ENCODE data around the gene RNF115.

Gene RNF115

DNA sequence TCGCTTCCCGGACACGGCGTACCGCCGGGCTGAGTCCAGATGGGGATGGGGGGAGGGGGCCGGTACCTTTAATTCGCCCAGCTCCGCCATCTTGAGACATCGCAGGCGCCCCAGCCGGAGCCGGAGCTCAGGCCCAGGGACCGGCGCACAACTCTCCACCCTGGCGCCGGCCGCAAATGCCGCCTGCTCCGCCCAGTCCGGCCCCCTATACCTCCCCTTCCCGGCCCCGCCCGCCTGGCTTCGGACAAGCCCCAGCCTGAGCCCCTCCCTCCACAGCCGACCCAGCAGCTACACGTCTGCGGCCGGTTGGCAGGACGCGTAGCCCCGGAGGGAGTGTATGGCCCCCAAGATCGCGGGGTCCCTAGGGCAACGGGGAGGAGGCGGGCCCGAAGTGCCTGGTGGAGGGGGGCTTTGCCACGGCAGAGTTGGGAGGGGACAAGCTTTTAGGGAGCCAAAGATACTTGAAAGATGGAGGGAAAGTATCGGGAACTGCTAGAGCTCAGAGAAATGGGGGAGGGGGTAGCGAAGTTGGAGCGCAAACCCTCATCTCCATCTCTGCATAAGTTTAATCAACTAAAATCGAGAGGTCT, 35.1 kb upstream of the RNF115 start, which contains the start of gene PIAS3:
TSS of gene PIAS3 (minus strand) at position 181 of the 590 bp plus-strand sequence. CDS start at position 90, 91 bp downstream.
- Mint-ChIP-seq H3K4me1 (peaks cover 14% of the 10 kb centered on the region), H3K27me3 (ENCODE audit: low read depth) (no peaks in the 10 kb centered on the region), H3K36me3 (ENCODE audit: low read depth) (peaks cover 27% of the 10 kb centered on the region), H3K9me3 (no peaks in the 10 kb centered on the region), H3K27ac (peak within 1 kb of the TSS; percentile 96 to 98 (median 97)), H3K4me3 (peak within 1 kb of the TSS; percentile 93 to 99 (median 98))
- TF ChIP-seq, protein P1, sequence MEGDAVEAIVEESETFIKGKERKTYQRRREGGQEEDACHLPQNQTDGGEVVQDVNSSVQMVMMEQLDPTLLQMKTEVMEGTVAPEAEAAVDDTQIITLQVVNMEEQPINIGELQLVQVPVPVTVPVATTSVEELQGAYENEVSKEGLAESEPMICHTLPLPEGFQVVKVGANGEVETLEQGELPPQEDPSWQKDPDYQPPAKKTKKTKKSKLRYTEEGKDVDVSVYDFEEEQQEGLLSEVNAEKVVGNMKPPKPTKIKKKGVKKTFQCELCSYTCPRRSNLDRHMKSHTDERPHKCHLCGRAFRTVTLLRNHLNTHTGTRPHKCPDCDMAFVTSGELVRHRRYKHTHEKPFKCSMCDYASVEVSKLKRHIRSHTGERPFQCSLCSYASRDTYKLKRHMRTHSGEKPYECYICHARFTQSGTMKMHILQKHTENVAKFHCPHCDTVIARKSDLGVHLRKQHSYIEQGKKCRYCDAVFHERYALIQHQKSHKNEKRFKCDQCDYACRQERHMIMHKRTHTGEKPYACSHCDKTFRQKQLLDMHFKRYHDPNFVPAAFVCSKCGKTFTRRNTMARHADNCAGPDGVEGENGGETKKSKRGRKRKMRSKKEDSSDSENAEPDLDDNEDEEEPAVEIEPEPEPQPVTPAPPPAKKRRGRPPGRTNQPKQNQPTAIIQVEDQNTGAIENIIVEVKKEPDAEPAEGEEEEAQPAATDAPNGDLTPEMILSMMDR (IDR thresholded peaks at IDR 0.05; ENCODE audit: unreplicated experiment in 3 of 3) = no peak

DNA sequence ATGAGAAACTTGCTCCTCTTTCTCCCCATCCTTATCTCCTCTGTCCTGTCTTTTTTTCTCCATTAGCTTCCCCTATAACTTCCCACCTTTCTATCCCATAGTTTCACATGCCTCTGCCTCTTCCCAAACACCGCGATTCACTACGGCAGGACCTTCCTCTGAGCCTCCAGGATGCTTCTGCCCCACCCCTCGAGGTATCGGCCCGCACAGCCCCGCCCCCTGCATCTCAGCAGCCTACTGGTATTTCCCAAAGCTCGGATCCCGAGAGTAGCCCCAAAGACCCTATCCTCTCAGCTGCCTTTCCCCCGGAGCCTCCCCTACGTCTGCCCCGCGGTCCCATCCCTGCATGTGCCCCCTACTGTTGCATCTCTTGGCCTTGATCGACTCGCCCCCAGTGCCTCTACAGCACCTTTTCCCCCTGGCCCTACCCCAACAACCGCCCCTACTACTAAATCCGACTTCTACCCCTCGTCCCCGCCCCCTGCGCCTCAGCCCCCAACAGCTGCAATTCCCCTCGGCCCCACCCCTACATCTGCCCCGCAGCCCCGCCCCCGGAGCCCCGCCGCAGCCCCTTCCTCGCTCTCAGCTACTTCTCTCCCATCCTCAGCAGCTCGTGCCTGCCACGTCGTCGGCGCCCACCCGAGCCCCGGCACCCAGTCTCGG, 34.5 kb upstream of the RNF115 start:
- Mint-ChIP-seq H3K4me3 (peak overlapping the region; percentile 93 to 99 (median 98)), H3K4me1 (peaks cover 11% of the 10 kb centered on the region), H3K27ac (peak overlapping the region; percentile 96 to 98 (median 97)), H3K9me3 (no peaks in the 10 kb centered on the region), H3K36me3 (ENCODE audit: low read depth) (peaks cover 34% of the 10 kb centered on the region), H3K27me3 (ENCODE audit: low read depth) (no peaks in the 10 kb centered on the region)
- TF ChIP-seq, protein P1 (IDR thresholded peaks at IDR 0.05; ENCODE audit: unreplicated experiment in 3 of 3) = no peak

DNA sequence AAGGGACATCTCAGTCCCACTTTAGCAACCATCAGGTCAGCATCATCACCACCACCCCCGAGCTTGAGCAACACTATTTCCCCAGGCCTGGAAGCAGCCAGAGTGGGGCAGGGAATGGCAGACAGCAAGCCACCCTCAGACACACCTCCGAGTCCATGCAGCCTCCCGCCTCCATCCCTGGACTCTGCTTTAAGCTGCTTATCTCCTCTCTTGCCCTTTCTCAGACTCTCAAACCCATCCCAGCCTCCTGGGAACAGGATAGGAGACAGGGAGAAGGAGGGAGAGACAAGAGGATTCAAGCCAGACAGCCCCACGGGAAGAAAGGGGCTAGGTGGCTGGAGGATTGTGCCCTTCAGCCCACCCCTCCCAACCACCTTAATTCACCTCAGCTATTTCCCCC, 33.3 kb upstream of the RNF115 start:
- Mint-ChIP-seq H3K4me3 (peak overlapping the region; percentile 59 to 99 (median 62)), H3K36me3 (ENCODE audit: low read depth) (peaks cover 42% of the 10 kb centered on the region), H3K27ac (no peak overlapping the region), H3K4me1 (peaks cover 6% of the 10 kb centered on the region), H3K27me3 (ENCODE audit: low read depth) (no peaks in the 10 kb centered on the region), H3K9me3 (no peaks in the 10 kb centered on the region)
- TF ChIP-seq, protein P1 (IDR thresholded peaks at IDR 0.05; ENCODE audit: unreplicated experiment in 3 of 3) = no peak

DNA sequence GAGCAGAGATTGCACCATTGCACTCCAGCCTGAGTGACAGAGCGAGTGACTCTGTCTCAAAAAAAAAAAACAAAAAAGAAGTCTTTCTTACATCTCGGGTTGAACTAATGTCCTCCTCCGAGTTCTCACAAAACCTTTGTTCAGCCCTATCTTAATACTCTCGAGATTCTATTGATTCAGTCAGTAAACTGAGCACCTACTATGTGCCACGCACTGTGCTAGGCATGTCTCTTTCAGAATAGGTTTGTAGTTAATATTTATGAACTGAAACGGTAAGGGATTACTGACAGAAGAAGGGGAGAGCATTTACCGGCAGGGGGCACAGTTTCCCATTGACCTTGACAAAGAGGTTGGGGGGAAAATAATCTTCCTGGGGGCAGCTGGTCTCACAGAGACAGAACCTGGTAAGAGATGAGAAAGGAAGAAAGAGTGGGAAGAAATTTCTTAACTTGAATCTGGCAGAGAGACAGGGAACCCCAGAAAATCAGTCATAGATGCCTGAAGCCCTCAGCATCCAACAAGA, 31.6 kb upstream of the RNF115 start:
- Mint-ChIP-seq H3K27me3 (ENCODE audit: low read depth) (no peaks in the 10 kb centered on the region), H3K4me1 (peaks cover 6% of the 10 kb centered on the region), H3K9me3 (no peaks in the 10 kb centered on the region), H3K27ac (no peak overlapping the region), H3K36me3 (ENCODE audit: low read depth) (peaks cover 53% of the 10 kb centered on the region), H3K4me3 (peak overlapping the region; percentile 62 to 99 (median 62))
- TF ChIP-seq, protein P1 (IDR thresholded peaks at IDR 0.05; ENCODE audit: unreplicated experiment in 3 of 3) = no peak

DNA sequence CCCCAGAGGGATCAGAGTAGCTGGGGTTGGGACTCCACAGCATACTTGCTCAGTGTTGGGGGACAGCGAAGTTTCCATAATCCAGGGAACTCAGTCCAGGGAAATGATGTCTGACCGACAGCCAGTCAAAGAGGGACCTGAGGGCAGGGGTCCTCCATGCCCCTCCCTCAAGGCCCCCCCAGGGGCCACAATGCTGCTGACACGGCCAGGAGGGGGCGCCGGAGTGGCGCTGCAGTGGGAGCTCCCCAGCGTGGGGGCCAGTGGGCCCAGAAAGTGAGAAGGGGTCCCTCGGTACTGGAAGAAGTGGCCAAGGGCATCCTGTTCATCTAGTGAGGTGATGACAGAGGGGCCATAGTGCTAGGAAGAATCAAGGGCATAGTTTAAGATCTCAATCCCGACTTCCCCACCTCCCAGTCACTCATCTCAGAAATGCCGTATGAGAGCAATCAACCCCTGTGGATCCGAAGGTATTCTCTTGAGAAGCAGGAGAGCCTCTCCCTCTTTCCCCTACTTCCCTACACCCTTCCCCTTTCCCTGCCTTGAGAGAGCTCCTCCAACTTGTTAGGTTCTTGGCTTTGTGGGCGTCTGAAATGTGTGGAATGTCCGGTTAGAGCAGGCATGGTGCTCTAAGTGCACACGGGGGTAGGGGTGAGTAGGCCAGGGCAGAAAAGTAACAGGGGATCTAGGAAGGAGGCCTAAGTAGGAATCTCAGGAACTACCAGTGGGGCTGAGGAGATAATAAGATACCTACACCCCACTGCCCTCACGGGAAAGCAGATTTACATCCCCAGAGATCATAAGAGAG, 25.7 kb upstream of the RNF115 start:
- peaks cover 55% of the 10 kb centered on the region for H3K36me3 Mint-ChIP-seq (ENCODE audit: low read depth)
- TF ChIP-seq, protein P1 (IDR thresholded peaks at IDR 0.05; ENCODE audit: unreplicated experiment in 3 of 3) = peak in 1 of 3 experiments; percentile 21
- H3K9me3 Mint-ChIP-seq = no peaks in the 10 kb centered on the region
- peak overlapping the region in 1 of 3 experiments; percentile 43 for H3K27ac Mint-ChIP-seq
- H3K4me1 Mint-ChIP-seq = peaks cover 5% of the 10 kb centered on the region
- H3K4me3 Mint-ChIP-seq = no peak overlapping the region
- H3K27me3 Mint-ChIP-seq (ENCODE audit: low read depth) = no peaks in the 10 kb centered on the region
